NCI-H510A treated with DMSO at 0.1 percent for 48 hours (cell line): ENCODE results near the gene SEMA5B.

ENCODE experiments used
- DNase-seq: peaks from one replicate; lab custom pipeline; 2025; lab: John Stamatoyannopoulos, UW

The SEMA5B gene

GRCh38 chr3:122944671-122945161, 82.8 kb downstream of the SEMA5B start:
- DNase-seq, result no peak

- no peak for DNase-seq
Observed at GRCh38 chr3:122943828-122944190, 83.8 kb downstream of the SEMA5B start.

- DNase-seq, result peak; percentile 46
Observed at GRCh38 chr3:122942937-122943827, 84.4 kb downstream of the SEMA5B start.

- DNase-seq, result no peak
Observed at GRCh38 chr3:122942239-122942638, 85.3 kb downstream of the SEMA5B start.

- DNase-seq, result no peak
Observed at GRCh38 chr3:122941228-122942206, 86.0 kb downstream of the SEMA5B start.

- no peak for DNase-seq
Observed at GRCh38 chr3:122940628-122941086, 86.9 kb downstream of the SEMA5B start.

- no peak for DNase-seq
Observed at GRCh38 chr3:122938783-122939425, 88.7 kb downstream of the SEMA5B start.

- DNase-seq, result no peak
Observed at GRCh38 chr3:122937745-122938144, 89.8 kb downstream of the SEMA5B start.

- no peak for DNase-seq
Observed at GRCh38 chr3:122936986-122937385, 90.6 kb downstream of the SEMA5B start.

- DNase-seq, result no peak
Observed at GRCh38 chr3:122936335-122936734, 91.2 kb downstream of the SEMA5B start.

- DNase-seq, result no peak
Observed at GRCh38 chr3:122934251-122934650, 93.3 kb downstream of the SEMA5B start.

- DNase-seq, result no peak
Observed at GRCh38 chr3:122932251-122932967, 95.2 kb downstream of the SEMA5B start.

- no peak for DNase-seq
Observed at GRCh38 chr3:122931636-122932035, 95.9 kb downstream of the SEMA5B start.

- no peak for DNase-seq
Observed at GRCh38 chr3:122930063-122930997, 97.2 kb downstream of the SEMA5B start.

- no peak for DNase-seq
Observed at GRCh38 chr3:122929188-122930062, 98.1 kb downstream of the SEMA5B start.

GRCh38 chr3:122928396-122929187, 99.0 kb downstream of the SEMA5B start:
- no peak for DNase-seq

GRCh38 chr3:122927726-122928125, 99.8 kb downstream of the SEMA5B start:
- no peak for DNase-seq

GRCh38 chr3:122926811-122927210, 100.8 kb downstream of the SEMA5B start:
- DNase-seq, result no peak
